Stimulated activated CD4-positive, alpha-beta T cell treated with anti-CD3 and anti-CD28 coated beads, Interleukin-1b, Interleukin-23, amount 100 ng/mL, for 48 hours (primary cell): ENCODE data around the gene BRD3OS.
A peak's percentile ranks its signal among the peaks of the same experiment; 100 is the strongest.

Source experiments
- DNase-seq: peaks from one replicate; pipeline ENCODE4 v3.0.0-alpha.2; 2020

Gene BRD3OS

DNA sequence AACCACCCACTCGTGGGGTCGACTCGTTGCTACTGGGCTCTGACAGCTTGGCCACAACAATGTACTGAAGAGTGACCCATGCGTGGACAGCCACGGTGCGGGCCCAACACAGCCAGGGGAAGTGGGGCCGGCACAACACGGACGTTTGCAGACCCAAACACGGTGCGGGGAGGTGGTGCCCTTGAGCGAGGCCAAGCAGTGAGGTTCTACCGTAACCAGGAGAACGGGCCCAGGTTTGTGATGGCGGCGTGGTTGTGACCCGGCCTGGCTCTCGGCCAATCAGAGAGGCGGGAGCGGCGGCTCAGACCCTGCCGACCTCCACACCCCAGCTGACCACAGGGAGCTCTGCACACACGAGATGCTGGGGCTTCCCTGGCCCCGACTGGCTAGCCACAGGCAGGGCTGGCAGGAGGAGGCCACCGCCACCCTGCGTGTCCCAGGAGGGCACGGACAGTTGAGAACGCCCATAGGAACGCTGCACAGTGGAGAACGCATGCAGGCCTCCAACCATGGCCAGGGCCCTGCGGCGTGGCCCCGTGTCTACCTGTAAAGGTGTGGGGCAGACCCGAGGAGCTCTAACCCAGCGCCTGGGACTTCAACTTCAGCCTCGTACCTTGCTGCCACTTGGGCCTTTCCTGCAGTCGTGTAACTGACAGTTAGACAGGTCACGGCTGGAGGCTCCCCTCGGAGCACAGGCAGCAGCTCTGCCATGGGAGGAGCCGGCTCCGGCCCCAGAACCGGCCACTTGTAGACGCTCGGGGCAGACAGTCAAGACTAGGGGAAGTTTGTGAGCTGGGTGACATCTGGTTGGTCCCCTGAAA is 28.9 kb downstream of the BRD3OS start:
- DNase-seq = no peak

- no peak for DNase-seq
Measured at GRCh38 chr9:134054891-134055811, 29.9 kb downstream of the BRD3OS start.

DNA sequence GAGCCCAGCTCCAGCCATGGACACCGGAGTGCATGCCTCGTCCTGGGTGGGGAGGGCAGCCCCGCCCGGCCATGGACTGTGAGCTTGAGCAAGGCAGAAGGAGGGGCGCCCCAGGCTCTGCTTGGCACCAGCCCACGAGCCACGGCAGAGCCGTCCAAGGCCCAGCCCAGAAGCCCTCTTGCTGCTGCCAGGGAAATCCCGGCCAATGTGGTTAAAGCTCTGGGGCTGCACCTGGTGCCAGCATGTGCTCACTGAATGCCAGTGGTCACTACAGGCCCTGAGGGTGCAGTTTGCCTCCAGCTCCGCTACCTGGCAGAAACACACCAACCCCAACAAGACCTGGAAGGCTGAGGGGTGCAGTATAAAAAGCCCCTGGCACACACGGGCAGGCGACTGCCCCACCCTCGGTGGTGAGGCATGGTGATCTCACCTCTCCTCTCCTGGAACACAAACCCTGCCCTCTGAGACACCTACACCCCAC is 30.7 kb downstream of the BRD3OS start:
- no peak for DNase-seq

GRCh38 chr9:134056483-134057306 is 31.4 kb downstream of the BRD3OS start:
- no peak for DNase-seq

GRCh38 chr9:134057307-134057657 is 32.0 kb downstream of the BRD3OS start:
- no peak for DNase-seq

DNA sequence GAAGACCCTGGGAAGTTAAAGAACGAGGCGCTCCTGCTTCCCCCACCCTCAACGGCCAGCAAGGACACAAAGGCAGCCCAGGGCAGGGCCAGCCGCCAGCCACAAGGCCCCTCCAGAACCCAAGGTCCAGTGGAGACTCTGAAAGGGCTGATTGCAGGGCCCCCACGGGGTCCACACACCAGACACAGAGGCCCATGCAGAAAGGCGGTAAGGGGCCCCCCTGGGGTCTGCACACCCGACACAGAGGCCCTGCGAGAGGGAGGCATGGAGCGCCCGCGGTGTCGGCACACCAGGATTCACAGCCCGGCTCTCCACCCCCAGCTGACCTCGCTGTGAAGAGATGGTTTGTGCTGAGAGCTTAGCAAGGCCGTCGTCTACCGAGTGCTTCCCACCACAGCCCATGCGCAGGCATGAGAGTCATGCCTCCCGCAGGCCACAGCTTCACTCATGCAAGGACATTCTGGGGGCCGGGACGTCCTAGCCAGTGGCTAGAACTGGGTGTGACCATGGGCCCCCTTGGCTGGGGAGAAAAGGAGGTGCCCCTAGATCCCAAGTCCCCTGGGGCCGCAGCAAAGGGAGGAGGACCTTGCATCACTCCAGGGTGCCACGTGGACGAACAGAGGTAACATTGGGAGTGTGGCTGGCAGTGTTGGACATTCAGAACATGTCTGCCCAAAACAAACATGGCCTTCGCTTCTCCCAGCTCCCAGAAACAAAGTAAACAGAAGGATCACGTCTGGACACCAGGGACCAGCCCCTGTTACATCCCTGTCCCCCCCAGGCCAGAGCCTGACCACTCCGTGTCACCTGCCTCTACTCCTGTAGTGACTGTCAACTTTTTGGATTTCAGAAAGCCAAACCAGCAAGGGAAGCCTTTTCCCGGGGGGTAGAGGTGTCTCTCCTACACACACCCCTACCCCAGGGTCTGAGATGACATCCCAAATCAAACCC is 32.7 kb downstream of the BRD3OS start:
- DNase-seq = no peak

DNA sequence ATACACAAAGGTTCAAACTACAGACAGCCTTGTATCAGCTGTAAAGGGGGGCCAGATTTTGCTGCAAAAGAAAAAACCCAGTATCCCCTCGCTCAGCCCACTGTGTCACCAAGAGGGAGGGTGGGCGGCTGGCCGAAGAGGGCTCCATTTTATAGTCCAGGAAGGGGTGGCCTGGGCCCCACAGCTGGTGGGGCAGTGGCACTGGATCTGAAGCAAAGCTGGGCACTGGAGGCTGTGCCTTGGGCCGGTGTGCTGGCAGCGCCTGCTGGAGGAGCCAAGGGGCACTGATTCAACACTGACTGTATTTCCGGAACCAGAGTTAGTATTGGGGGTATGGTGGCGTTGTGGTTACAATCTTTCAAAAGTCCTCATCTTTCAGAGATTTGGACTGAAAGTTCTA is 33.4 kb downstream of the BRD3OS start:
- no peak for DNase-seq

DNA sequence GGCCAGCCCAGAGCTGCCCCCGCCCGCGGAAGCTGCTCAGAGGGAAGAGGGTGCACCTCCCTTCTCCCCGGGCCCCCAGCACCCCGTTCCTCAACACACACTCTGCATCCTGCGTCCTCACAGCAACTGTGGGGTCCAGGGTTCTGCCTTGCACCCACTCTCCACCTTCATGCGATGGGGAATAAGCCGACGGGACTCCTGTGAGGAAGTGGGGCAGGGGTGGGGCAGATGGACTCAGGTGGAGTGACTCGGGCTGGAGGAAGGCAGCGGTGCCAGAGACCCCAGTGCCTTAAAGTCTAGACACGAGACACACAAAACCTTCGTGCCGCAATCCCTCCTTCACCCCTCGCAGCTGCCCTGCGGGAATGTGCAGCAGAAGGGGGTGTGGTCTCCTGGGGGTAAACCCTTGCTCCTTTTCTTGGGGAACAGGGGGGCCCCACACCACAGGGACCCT is 33.9 kb downstream of the BRD3OS start:
- no peak for DNase-seq

DNA sequence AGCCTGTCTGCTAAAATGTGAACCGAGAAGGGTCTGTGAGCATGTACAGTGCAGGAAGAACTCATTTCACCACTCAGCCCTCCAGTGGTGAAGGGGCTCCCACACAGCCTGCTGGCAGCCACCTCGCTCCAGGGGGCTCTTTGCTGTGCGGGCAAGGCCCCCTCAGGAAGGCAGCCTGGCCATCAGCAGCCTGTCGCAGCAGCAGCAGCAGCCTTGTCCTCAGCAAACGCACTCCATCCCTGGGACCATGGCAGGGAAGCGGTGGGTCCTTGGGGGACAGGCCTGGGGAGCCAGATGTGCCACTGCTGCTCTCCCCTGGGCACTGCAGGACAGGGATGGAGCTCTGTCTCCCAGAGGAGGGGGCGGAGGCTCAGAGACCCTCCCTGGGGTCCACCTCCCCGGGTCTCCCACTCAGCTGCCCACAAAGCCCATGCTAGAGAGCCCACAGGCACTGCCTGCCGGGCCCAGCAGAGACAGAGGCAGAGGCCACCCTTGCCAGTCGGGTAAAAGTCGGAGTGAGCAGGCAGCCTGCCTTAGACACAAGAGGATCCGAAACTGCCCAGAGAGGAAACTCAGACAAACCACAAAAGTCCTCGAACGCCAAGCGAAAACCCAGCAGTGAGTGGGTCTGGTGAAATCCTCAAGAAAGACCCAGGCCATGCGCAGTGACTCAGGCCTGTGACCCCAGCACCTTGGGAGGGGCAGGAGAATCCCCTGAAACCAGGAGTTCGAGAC is 34.5 kb downstream of the BRD3OS start:
- DNase-seq = peak; percentile 30

GRCh38 chr9:134060546-134060945 is 35.3 kb downstream of the BRD3OS start:
- DNase-seq = no peak

- no peak for DNase-seq
Measured at GRCh38 chr9:134061019-134061687, 35.9 kb downstream of the BRD3OS start.

DNA sequence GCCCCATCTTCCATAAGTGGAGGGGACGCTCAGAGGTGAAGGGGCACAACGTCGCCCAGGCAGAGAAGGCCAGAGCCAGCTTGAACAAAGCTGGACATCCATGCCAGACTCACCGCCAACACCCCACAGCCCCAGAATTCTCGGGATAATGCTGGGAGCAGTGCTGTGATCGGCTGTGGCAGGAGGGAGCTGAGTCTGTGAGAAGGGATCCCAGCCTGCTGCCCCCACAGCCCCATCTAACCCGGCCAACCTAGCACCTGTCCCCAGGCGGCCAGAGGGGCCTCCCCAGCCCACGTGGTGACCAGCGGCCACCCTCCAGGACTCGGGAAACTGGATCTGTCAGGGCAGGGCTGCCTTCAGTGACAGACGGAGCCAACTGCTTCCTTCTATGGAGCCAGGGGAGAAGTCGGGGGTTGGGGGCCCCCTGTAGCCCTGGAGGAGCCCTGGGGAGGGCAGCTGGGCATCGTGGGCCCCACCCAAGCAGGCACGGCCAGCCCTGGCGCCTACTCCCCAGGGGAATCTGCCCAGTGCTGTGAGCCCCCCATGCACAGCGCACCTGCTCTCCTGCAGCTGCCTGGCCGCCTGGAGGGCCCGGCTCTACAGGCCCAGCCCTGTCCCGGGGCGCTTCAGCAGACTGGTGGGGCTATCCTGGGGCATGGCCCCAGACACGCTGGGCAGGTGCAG is 36.5 kb downstream of the BRD3OS start:
- no peak for DNase-seq

DNA sequence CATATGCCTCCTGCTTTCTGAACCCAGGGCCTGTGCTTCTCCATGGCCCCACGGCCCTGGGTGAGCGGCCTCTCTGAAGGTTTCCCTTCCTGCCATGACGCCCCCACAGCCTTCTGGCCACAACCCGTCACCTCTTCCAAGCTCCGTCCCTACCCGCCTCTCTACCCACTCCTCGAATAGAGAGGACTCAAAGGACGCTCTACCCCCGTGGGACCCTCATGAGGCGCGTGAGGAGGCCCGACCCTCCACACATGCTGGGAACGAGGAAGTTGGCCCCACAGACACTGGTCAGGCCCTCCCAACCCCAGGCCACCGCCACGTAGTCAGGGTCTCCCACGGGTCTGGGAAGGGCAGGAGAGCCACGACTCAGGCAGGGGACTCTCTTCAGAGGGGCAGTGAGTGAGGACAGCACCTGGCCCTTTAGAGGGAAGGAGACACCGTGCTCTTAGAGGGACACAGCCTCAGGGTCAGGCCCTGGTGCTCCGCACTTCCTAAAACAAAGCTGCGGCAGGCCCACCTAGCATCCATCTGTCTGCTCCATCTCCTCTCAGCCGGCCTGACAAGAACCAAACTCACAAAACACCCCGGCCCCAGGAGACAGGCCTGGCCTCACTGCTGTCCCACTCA is 37.3 kb downstream of the BRD3OS start:
- no peak for DNase-seq

GRCh38 chr9:134063088-134063570 is 37.8 kb downstream of the BRD3OS start:
- no peak for DNase-seq

DNA sequence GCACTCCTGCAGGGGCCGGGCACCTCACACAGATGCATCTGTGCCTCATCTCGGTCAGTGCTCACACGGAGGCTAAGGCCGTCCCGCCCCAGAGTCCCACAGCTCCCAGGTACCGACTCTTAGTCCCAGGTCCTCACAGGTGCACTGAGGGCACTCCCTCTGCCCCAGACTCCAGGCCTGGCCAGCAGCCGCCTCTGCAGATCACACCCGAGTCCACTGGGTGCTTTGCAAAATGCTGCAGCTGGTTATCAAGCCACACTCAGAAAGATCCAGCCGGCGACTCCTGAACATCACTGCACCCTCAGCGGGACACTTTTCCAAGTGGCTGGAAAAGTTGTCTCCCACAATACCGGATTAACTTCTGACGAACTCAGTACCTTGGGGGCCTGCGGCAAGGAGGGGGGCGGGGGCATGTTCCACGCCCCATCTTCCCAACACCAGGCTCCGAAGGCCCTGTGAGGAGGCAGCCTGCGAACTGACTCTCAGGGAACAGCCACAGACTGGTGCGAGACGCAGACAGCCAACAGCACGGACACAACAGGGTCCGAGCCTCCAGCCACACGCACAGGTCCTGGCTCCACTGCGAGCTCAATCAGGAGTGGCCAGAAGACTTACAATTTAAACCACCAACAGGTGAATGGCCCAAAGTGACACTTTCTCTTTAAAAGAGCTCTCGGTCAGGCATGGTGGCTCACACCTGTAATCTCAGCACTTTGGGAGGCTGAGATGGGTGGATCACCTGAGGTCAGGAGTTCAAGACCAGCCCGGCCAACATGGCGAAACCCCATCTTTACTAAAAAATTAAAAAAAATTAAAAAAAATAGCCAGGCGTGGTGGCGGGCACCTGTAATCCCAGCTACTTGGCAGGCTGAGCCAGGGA is 38.5 kb downstream of the BRD3OS start:
- DNase-seq = no peak

DNA sequence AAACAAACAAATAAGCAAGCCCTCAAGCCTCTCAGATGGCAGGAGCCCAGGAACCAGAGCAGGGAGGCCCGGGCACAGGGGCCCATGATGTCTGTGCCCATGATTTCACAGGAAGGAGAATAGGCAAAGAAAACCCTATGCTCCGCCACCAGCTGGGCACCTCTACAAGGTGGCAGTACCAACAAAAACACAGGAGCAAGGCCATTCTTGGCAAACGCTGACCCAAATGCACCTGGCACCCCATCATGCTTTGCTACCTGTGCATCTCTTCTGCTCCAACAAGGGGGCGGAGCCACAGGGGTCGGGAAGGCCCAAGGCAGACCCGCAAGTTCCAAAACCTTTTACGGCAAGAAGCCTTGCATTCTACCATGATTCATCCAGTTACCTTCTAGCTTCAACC is 39.4 kb downstream of the BRD3OS start:
- DNase-seq = no peak

GRCh38 chr9:134065612-134066419 is 40.5 kb downstream of the BRD3OS start:
- DNase-seq = peak; percentile 77
